Stimulated activated naive CD4-positive, alpha-beta T cell treated with Interleukin-2 at 50 U/mL for 16 hours (primary cell): Measurements from ENCODE around the gene NRARP.
A peak's percentile ranks its signal among the peaks of the same experiment; 100 is the strongest.

ENCODE experiments used
- DNase-seq: peaks from one replicate; lab custom pipeline; 2025; lab: John Stamatoyannopoulos, UW

NRARP gene

DNA sequence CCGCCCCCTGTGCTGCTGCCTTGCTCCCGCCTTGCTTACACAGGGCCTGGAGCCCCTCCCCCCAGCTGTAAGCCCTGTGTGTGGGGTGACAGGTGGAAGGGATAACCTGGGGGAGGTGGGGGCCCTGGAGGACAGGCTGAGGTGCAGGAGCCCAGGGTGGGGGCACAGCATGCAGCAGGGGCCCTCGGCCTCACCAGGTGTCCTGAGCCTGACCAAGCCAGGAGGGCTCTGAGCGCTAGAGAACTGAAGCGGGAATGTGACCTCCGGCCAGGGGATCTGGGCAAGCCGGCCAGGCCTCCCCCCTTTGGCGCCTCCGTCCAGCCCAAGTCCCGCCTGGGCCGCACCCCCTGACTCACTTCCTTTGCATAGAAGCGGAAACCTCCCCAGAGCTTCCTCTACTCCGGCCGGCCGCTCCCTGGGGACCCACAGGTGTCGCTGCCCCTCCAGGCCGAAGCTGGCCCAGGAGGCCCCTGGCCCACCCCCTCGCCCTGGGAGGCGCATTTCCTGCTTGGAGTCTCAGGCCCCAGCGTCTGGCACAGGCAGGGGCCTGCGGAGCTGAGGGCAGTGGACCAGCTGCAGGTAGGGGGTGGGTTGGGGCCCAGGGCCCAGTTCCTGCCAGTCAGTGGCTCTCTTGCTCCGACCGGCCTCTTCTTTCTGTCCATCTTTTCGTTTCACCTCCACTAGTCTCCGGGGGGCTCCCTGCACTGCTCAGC is 24.6 kb downstream of the NRARP start, which contains the start of gene TOR4A:
TOR4A (plus strand) TSS at position 398 of the 713 bp plus-strand sequence. CDS start 964 bp downstream, outside the sequence.
- DNase-seq: peak; percentile 15

DNA sequence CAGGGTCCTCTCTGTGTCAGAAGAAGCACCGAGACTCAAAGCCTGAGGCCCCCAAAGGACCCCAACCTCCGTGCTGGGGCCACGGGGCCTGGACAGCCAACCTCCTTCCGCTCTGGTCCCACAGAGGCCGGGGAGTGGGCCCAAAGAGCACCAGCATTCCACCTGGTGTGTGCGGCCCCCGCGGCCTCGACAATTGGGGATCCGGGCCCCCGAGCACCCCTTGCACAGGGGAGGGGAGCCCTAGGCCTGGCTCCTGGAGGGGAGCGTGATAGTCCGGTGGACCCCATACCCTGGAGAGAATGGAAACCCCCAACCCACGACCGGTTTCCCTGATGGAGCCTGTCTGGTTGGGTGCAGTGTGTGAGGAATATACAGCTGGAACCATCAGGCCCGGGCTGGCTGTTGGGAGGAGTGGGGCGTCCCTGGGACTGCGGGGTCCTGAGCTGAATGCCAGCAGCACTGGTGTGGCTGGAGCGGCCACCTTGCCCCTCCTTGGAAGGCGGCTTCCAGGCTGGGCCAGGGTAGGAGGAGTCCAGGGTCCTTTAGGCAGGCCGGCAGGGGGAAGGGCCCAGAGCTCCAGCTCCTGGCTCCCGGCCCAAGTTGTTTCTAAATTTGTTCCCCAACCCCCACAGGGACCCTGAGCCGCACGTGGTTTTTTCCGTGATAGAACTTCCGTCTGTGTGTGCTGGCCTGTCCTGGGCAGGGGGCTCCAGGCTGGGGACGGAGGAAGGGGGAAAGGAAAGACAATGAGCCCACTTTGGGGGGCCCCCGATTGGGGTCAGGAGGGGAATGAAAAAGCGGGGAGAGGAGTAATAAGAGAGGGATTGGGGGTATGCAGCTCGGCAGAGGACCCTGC is 25.4 kb downstream of the NRARP start:
- no peak for DNase-seq

DNA sequence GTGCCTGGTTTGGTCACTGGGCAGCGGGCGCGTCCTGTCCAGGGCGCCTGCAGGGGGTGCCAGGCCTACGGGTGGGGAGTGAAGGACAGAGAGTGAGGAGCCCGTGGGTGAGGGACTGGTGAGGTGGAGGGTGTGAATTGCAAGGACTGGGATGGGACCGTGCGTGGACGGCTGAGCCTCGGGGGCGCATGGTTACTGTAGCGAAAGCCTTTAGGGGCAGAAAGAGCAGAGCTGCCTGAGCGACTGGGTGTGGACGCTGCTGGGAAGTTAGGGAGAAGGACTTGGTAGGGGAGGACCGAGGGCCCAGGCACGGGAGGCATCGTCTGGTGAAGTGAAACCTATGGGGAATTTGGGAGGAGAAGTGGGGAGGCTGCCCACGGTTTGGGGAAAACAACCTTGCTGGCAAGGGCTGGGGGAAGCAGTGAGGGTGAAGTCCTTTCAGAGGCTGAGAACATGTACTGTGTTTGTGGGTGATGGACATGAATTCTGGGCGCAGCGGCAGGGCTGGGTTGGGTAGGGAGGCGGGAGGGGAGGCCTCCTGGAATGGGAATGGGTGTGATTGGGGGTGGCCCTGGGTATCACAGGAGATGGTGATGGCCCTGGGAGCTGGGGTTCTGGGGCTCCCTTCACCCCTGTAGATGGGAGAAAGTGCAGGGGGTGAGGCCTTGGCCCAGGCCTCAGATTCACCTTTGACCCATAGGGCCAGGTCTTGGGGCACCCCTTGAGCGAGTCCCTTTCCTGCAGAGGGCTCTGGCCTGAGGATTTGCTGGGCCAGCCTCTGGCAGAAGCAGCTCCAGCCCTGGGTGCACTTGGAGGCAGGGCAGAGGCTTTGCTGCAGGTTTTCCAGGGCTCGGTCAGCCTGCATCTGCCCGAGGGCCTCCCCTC is 26.2 kb downstream of the NRARP start:
- DNase-seq: no peak

DNA sequence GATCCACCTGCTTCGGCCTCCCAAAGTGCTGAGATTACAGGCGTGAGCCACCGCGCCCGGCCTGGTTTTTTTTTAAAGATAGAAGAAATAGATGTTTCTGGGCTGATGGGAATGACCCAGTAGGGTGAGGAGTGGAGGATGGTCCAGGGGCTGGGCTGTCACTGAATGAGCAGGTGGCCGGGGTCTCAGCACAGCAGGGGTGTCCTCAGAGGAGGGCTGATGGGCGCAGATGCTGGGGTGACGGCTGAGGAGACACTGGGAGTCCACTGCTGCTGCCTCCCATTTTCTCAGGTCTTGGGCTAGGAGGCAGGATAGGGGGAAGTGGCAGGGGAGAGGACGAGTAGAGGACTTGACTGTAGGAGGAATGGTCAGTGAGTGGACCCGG is 26.9 kb downstream of the NRARP start:
- no peak for DNase-seq

DNA sequence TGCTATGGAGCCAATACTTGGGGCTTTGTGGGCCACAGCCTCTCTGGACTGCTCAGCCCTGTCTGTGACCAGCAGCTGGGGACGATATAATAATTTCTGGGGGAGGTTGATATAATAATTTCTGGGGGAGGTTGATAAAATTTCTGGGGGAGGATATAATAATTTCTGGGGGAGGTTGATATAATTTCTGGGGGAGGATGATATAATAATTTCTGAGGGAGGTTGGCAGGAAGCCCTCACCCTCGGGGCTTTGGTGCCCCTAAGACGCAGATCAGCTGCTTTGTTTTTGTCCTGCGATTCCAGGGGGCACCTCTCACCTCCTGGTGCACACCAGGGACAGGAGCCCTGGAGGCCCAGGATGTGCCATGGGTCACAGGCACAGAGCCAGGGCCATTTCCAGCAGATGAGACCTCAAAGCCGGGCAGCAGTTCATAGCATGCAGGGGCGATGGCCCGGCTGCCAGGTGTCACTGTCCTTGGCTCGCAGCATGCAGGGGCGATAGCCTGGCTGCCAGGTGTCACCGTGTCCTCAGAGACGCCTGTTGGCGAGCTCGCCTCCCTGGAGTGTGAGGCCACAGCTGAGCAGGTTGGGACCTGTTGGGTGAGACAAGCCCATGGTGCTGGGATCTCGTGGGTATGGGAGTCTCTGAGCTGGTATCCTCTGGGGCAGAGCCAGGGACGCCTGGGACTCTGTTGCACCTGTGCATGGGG is 28.3 kb downstream of the NRARP start:
- DNase-seq: no peak

DNA sequence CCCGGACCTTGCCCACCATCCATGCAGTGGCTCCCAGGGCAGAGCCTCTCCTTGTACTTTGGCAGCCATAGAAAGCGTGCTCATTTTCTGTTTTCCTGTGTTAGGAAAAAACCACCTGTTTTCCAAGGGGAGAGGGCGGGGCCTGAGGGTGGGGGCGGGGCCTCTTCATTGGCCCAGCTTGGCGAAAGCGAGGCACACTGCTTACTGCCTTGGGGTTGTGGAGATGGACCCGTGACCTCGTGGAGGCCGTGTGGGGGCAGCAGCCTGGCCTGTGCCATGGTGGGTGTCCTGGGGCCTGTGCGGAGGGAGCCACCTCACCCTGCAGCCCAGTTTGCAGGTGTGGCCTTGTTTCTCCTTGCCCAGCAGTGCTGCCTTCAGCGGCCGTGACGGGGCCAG is 29.0 kb downstream of the NRARP start:
- no peak for DNase-seq

DNA sequence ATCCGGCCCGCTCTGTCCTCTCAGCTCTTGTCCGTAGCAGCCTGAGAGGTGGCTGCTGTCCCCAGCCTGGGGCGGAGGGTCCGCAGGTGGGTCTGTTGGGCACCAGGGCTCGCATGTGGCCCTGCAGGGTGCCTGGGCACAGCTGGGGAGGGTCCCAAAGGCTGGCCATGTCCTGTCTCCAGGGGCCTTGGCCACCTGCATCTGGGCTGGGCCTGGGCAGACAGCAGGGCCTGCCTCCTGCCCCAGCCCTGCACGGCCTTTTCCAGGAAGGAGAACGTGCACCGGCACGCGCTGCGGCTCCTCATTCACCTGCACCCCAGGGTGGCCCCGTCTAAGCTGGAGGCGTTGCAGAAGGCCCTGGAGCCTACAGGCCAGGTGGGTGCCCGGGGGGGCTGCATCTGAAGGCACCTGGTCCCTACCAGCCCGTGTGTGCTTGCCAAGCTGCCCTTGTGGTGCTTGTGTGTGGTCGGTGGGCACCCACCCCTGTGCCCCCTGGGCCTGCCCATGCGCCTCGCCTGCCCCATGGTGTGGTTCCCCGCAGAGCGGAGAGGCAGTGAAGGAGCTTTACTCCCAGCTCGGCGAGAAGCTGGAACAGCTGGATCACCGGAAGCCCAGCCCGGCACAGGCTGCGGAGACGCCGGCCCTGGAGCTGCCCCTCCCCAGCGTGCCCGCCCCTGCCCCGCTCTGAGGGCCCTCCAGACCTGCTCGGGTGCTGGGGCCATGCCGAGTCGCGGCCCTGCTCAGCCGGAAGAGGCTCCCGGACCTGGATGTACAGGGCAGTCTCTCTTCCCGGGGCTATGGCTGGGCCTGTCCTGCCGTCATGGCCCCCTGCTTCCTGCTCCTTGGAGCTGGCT is 29.6 kb downstream of the NRARP start:
- DNase-seq: no peak

DNA sequence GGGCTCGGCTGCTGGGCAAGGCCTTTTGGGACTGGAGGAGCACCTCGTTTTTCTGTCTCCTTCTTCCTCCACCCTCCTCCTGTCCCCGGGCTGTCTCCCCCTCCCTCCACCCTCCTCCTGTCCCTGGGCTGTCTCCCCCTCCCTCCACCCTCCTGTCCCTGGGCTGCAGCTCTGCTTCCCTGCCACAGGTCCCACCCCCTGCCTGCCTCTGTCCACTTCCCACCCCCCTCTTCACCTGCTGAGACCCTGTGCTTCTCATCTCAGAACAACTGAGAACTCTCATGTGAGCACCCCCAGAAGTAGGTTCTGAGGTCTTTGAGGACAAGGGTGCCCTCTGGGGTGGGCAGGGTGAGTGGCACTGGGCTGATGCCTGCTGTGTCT is 30.4 kb downstream of the NRARP start:
- no peak for DNase-seq

DNA sequence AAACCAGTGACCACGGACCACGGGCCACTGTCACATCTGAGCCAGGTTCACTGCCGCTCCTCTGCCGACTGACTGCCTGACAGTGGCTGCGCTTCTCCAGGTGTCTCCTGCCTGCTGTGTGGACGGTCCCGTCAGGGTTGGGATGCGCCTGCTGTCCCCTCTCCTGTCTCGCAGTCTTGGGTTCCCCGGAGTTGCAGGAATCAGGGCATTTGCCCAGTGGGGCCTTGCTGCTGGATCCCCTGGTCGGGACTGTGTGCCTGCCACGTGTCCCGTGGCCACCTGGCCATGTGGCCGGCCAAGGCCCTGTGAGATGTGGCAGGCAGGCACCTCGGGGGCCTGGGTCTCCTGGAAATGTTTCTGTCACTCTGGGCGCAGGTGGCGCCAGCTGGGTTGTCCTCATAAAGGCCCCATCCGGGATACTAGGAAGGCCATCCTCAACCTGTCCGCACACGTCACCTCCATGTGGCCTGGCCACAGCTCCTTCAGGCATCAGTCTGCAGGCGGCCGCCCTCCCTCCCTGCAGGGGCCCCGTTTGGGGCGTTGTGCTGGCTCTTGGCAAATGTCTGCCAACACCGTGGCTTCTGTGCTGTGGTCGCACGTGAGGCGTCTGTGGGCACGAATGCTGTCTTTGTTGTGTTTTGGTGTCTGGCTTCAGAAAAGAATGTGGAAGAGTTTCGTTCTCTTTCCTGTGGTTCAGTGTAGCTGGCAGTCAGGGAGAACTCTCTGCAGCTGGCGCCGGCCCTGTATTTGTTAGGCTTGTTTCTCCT is 31.0 kb downstream of the NRARP start:
- DNase-seq: no peak

DNA sequence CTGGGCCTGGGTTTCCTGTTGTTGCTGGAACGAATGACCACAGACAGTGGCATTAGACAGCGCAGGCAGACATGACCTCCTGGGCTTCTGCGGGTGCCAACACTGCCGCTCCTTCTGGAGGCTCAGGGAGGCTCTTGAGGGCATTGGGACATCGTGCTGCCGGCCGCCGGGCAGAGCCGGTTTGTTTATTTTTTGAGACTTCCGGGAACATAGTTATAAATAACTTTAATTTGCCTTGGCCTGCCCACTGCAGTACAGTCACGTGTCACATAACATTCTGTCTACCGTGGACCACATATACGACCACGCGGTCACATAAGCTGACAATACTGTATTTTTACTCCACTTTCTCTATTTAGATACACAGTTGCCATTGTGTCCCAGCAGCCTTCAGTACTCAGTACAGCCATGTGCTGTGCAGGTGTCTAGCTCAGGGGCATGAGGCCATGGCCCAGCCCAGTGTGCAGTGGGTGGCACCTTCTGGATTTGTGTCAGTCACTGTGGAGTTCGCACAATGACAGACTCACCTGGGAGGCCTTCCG is 32.8 kb downstream of the NRARP start:
- DNase-seq: no peak

DNA sequence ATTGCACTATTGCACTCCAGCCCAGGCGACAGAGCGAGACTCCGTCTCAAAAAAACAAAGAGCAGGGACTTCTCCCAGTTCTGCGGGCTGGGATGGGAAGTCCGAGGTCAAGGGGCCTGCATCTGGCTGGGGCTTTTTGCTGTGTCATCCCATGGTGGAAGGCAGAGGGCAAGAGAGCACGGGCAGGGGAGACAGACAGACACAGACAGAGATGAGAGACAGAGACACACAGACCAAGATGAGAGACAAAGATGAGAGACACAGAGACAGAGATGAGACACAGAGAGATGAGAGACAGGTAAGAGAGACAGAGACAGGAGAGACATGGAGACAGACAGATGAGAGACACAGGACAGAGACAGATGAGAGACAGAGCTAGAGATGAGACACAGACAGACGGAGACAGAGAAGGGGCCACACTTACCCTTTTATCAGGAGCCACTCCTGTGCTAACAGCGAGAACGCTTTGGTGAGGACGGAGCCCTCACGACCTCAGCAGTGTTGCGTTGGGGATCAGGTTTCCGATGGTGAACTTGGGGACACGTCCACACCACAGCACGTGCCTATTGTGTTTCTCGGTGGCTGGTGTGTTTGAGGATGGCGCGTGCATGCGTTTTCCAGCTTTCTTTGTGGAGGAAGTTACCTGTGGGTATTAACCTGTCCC is 33.4 kb downstream of the NRARP start:
- DNase-seq: no peak

DNA sequence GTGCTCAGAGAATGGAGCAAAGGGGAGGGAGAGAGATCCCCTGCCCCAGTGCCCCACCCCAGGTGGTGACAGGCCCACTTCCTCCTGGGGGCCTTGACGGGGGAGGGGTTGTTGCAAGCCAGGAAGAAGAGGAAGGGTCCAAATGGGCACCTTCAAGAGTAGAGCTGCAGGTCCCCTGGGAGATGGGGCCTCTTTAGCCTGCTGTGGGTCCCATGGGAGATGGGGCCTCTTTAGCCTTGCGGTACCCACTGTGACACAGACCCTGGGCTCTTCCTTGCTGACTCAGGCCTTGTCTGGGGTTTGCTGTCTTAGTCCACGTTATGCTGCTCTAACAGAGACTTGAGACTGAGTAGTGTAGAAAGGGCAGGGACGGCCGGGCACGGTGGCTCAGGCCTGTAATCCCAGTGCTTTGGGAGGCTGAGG is 34.1 kb downstream of the NRARP start:
- DNase-seq: no peak

DNA sequence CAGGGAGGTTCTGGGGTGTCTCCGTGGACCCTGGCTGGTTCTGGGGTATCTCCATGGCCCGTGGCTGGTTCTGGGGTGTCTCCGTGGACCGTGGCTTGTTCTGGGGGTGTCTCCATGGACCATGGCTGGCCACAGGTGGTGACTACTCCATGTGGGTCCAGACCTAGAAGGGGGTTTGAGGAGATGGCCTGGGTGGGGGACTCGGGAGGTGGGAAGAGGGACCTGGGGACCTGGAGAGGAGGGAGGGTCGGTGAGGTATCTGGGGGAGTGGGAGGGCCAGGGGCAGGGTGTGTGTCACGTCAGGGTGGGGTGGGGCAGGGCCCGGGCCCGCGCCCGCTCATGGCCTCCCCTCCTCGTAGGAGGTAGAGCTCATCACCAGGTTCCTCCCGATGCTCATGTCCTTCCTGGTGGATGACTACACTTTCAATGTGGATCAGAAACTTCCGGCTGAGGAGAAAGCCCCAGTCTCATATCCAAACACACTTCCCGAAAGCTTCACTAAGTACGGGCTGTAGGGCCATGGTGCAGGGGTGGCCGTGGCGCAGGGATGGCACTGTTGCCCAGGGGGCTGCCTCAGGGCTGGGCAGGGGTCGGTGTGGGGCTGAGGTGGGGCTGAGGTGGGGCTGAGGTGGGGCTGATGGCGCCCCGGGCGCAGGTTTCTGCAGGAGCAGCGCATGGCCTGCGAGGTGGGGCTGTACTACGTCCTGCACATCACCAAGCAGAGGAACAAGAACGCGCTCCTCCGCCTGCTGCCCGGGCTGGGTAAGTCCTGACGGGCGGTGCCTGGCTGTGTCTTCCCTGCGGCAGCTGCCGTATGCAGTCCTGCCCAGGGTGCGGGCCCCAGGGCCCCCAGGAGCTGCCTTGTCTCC is 35.3 kb downstream of the NRARP start:
- no peak for DNase-seq

DNA sequence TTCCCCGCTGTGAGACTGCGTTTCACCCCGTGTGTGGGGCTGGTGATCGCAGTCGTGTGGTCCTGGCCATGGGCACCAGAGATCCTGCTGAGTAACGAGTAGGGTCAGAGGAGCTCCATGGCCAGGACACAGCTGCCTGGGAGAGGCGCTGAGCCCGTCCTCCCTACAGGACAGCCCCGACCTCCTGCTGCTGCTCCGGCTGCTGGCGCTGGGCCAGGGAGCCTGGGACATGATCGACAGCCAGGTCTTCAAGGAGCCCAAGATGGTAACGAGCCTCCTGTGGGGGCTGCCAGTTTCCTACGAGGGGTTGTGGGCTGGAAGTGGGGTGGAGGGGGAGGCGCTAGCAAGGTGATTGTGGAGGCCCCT is 35.9 kb downstream of the NRARP start:
- no peak for DNase-seq

DNA sequence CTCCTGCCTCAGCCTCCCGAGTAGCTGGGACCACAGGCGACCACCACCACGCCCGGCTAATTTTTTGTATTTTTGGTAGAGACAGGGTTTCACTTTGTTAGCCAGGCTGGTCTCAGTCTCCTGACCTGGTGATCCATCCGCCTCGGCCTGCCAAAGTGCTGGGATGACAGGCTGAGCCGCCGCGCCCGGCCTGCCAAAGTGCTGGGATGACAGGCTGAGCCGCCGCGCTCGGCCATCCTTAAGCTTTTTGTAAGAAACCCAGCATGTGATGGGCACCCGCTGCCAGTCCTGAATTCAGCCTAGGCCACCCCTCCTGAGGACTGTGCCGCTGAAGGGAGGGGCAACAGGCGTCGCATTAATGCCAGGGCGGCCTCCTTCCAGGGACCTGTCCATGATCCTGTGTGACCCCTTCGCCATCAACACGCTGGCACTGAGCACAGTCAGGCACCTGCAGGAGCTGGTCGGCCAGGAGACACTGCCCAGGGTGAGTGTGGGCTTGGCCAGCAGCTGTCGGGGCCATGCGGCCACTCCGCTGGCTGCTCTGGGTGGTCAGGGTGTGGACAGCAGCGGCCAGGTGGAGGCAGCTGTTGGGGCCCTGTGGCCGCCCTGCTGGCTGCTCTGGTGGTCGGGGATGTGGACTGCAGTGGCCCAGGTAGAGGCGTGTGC is 36.4 kb downstream of the NRARP start:
- DNase-seq: no peak

DNA sequence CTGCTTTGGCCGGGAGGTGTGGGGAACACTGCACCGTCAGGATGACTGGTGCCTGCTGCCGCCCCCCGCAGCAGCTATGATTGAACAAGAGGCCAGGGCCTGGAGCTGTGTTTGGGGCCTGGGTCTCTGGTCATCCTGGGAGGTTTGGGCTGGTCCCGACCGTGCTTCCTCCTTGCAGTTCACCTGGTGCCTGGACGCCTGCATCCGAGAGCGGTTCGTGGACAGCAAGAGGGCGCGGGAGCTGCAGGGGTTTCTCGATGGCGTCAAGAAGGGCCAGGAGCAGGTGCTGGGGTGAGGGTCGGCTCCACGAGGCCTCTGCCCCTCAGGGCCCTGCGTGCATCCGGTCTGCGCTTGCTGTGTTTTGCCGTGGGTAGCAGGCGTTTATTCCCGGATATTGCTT is 38.0 kb downstream of the NRARP start:
- no peak for DNase-seq

DNA sequence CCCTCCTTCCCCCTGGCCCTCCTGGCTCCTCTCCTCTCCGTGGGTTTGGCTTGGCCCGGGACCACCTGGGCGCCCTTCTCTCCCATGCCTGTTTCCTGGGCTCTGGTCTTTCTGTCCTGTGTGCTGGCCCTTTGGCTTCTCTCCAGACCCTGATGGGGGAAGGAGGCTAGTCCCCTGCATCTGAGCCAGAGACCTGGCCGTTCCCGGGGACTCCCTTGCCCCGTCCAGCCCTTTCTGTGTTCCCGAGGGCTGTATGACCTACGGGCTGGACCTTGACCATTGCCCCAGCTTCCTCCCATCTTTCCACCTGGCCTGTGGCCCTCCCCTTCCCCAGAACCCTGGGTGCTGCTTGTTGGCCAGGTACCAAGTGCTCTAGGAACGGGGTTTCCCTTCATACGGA is 38.6 kb downstream of the NRARP start:
- DNase-seq: no peak

DNA sequence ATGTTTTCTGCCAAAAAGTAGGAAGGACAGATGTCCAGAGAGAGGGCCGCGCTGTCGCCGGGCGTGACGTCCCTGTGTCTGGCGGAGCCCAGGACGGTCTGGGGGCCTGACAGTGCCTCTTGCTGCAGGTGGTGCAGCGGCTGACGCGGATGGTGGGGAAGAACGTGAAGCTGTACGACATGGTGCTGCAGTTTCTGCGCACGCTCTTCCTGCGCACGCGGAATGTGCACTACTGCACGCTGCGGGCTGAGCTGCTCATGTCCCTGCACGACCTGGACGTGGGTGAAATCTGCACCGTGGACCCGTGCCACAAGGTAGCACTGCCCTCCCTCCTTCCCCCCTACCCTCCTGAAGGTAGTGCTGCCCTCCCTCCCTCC is 39.2 kb downstream of the NRARP start:
- no peak for DNase-seq
